Stimulated activated CD8-positive, alpha-beta memory T cell treated with anti-CD3 and anti-CD28 coated beads, Interleukin-15, amount 100 ng/mL, for 4 hours (primary cell): ENCODE measurements around the gene ALDH1A3.

Experiments used
- DNase-seq, 2 donors: peaks; one replicate each; pipeline ENCODE4 v3.0.0-alpha.2; 2020; ENCODE audit warnings: low read depth in 2 of 2

Gene ALDH1A3

DNA sequence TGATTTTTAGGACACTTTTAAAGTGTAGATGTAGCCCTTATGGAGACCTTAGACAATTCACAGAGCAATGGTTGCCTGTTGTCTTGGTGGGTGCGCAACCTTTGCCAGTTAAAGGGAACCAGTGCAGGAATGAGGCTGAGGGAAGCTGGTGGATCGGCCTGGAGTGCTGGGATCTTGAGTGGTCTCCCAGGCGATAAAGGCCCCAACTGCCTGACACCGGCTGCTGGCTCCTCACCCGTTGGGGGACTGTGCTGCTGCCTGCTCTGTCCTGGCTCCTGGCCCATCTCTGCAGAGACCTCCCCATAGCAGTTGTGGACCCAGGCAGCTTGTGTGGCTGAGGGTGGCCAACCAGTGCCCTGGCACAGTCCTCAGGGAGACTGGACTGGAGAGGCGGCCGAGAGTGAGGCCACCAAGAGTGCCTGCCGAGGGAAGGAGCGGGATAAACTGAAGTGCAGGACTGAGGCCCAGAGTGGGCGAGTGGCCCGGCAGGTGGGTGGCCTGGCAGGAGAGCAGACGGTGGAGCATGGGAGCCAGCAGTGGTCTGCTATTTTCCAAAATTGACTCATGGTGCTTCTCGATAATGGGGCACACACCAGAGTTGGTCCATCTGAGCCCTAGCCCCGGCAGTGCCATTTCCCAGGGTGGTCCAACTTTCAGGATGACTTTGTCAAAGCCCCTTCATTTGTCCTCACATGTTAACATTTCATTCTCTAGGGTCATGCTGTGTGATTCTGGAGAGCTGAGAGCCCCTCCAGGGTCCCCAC lies 2.1 kb downstream of the ALDH1A3 start:
- DNase-seq: no peak

- DNase-seq: no peak
These were observed 5.5 kb downstream of the ALDH1A3 start for GRCh38 chr15:100885116-100885515.

GRCh38 chr15:100885811-100886210 lies 6.2 kb downstream of the ALDH1A3 start:
- DNase-seq: no peak

- DNase-seq: no peak
These were observed 7.7 kb downstream of the ALDH1A3 start for GRCh38 chr15:100887211-100887913.

GRCh38 chr15:100889385-100890050 lies 9.9 kb downstream of the ALDH1A3 start:
- no peak for DNase-seq

DNA sequence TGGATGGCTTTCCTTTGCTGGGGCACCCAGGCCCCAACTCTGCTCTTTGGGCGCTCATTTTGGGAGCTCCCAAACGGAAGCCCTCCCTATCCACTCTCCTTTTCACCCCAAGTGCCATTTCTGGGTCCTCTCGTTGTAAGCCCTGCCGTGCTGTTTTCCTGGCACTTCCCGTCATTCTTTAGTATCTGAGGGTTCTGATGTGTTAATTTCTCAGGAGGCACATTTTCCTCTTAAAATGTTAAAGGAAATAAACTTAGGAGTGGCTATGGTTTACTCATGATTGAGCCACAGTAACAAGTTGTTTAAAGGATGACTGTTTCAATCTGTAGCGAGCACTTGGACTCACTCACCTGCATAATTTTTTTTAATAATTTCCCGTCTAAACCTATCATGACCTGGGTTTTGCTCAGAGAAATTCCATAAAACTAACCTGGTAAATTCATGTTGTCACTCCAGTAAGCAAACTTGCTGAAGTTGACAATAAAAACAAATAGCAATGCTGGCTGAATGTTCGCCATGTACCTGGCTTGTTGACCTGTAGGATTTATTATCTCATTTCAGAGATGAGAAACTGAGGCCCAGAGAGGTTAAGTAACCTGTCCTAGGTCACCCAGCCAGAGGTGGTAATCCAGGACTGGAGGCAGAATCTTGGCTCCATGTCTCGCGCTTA lies 10.6 kb downstream of the ALDH1A3 start:
- DNase-seq: no peak

DNA sequence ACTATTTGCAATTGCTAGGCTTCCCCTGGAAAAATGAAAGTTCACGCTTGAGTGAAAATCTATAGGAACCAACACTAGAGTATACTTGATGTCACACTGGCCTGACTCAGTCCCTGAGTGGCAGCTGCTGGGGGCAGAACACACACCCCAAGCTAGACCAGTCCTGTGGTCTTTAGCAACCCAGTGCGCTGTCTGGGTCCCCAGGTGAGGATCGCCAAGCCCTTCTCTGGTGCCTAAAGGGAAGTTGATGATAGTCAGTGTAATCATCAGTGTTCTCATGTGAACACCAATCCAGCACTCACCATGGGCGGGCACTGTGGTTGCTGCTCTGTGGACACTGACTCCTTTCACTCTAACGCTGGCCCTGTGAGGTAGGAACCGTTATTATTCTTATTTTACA lies 11.2 kb downstream of the ALDH1A3 start:
- no peak for DNase-seq

GRCh38 chr15:100891307-100892012 lies 11.8 kb downstream of the ALDH1A3 start:
- no peak for DNase-seq

DNA sequence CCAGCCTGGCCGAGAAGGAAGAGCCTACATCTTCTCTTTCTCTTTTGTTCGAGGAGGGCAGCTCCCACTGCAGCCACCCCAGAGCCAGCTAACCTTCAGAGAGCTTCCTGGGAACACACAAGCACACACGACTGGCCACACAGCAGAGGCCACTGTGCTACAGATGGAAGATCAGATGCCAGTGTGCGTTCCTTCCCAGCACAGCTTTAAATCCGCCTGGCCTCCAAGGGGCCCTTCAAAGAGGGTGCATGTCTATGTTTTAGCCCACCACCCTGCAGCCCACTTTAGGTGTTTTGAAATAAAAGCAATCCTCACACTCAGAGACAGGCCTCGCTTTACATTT lies 12.4 kb downstream of the ALDH1A3 start:
- no peak for DNase-seq

- no peak for DNase-seq
These were observed 13.8 kb downstream of the ALDH1A3 start for GRCh38 chr15:100893261-100893963.

DNA sequence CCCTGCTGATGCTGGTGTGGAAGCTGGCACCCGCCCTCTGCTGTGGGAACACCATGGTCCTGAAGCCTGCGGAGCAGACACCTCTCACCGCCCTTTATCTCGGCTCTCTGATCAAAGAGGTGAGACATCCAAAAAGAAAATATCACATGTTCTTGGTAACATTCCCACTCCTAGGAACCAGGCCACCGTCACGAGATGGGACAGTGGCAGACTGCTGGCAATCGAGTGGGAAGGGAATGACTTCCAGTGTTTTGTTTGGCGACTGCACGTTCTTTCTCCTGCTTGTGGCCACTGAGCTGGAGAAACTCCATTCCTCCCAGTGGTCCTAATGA lies 14.3 kb downstream of the ALDH1A3 start:
- DNase-seq: no peak

GRCh38 chr15:100895721-100896120 lies 16.1 kb downstream of the ALDH1A3 start:
- no peak for DNase-seq

- no peak for DNase-seq
These were observed 17.9 kb downstream of the ALDH1A3 start for GRCh38 chr15:100897221-100898151.

DNA sequence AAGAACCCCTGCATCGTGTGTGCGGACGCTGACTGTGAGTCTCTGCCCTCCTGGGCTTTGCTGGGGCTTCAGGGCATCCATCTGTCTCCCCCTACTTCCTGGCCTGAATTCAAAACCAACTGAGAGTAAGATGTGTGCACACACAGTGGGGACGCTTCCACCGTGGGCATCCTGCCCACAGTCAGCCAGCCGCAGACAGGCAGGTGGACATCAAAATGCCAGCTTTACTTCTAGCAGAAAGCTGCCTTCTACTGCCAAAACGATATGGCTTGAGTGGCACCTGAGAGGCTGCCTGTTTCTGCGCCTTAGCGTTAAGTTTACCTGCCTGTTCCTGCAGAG lies 18.5 kb downstream of the ALDH1A3 start:
- no peak for DNase-seq

GRCh38 chr15:100898661-100899462 lies 19.2 kb downstream of the ALDH1A3 start:
- no peak for DNase-seq

DNA sequence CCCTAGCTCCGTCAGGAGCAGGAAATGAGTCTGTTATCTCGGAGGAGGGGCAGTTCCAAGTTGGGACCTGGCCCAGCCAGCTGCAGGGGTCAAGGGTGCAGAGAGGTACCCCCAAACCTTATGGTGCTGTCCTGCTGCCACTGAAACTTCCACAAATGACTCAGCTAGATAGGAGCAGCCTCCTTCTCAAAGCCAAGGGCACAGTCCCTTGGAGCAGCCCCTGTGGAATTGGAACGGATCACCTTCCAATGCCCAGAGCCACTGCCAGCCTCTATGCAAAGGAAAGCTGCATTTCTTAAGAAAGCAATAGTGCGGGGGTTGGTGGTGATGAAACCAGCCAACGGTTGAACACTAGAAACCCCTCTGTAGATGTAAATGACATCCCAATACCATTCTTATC lies 20.0 kb downstream of the ALDH1A3 start:
- no peak for DNase-seq

GRCh38 chr15:100900136-100900794 lies 20.6 kb downstream of the ALDH1A3 start:
- DNase-seq: no peak

DNA sequence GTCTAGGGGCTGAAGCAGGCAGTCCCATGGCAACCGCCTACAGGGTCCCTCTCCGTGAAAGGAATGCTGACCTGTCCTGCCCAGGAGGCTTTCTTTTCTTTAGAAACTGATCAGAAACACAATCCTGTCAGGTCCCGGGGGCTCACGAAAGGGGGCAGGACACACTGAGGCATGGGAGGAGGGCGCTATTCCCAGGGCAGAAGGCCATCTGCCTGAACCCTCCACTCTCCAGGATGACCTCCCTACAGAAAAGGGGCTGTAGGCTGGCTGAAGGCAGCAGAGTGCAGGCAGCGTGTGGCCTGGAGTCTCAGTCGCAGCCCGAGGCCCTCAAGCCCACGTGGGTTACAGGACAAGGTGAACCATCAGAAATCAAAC lies 21.2 kb downstream of the ALDH1A3 start:
- no peak for DNase-seq

DNA sequence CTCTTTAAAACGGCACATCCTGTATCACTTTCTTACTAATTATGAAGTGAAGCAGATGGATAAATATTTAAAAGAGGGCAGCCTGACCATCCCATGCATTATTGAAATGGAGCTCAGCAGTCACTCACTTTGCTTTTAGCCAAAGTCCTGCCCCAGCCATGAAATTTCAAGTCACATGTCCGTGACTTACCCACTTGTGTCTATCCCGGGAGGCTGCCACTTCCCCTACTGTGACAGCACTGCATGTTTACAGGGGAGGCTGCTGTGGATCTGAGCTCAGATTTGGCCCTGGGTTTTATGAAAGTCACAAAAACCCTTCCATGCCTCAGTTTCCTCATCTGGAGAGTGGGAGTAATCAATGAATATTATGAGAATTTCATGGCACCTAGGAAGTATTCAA lies 21.7 kb downstream of the ALDH1A3 start:
- DNase-seq: no peak
